HCT116 (cell line): ENCODE measurements around the gene ST6GALNAC4. TPM values are rescaled to one million over a fixed set of nuclear protein-coding genes. Genes with fewer than 3 reads are reported as not detected.
A peak's percentile ranks its signal among the peaks of the same experiment; 100 is the strongest.

Experiments used
- ATAC-seq: fragments of 200-7000 bp; cut with Tn5 transposase; 2 replicates; pipeline ENCODE4 v1.9.1; 2020; ENCODE audit warnings: mild to moderate bottlenecking, moderate library complexity
- BruUV-seq: library from RNA; stranded (reverse); fragments of 400-500 nt; replicated peaks from 2 replicates; lab custom pipeline; 2021; lab: Mats Ljungman, UMichigan
- CTCF ChIA-PET: fragments of 300-600 bp; sonication (Branson Sonifier 250); formaldehyde crosslinking; loops from one replicate; lab custom pipeline; 2021; ENCODE audit warnings: antibody characterized with exemption; lab: Charles Lee
- POLR2A ChIA-PET: fragments of 300-600, 350-600 bp; sonication (Branson Sonifier 250); formaldehyde crosslinking; loops from one replicate; lab custom pipeline; 2021; ENCODE audit warnings: antibody characterized with exemption; lab: Charles Lee
- RAD21 ChIA-PET, 2 experiments: fragments of 300-600 bp; sonication (Branson Sonifier 250); formaldehyde crosslinking; loops; one replicate each; lab custom pipeline; 2023; ENCODE audit warnings: low total read pairs in 2 of 2; ENCODE audit not compliant: uncharacterized antibody in 2 of 2, unreplicated experiment in 2 of 2, low non-redundant PET in 1 of 2; lab: Charles Lee
- DNase-seq: peaks from one replicate; pipeline ENCODE4 v3.0.0-alpha.2; 2010; ENCODE audit warnings: low read depth, low spot score
- H2AFZ ChIP-seq: fragments of 200-600 bp; shearing (Covaris generic), sonication (generic); 2 replicates; pipeline ENCODE4 v1.6.1; 2017; ENCODE audit warnings: low read depth, mixed run types, mixed read lengths, antibody characterized with exemption, low read length; ENCODE audit not compliant: poor library complexity, severe bottlenecking
- H3K27ac ChIP-seq: 2 replicates; pipeline ENCODE4 v1.5.1; 2012; ENCODE audit warnings: low read depth, low read length
- H3K27me3 ChIP-seq: fragments of 200-600 bp; sonication (generic); 2 replicates; pipeline ENCODE4 v1.6.1; 2016; ENCODE audit warnings: mixed run types, low read length, mixed read lengths; ENCODE audit not compliant: insufficient read depth
- H3K36me3 ChIP-seq, 2 experiments: fragments of 200-500 bp in 1 of 2; fragments of 200-600 bp in 1 of 2; sonication (Bioruptor generic) in 1 of 2; sonication (generic) in 1 of 2; 2 replicates each; pipeline versions ENCODE4 v1.5.1 to v1.6.1; 2014 to 2016; ENCODE audit warnings: low read length in 2 of 2, inconsistent platforms in 1 of 2, mixed read lengths in 1 of 2, mixed run types in 1 of 2; ENCODE audit not compliant: insufficient read depth in 2 of 2, control insufficient read depth in 1 of 2
- H3K4me1 ChIP-seq, 2 experiments: fragments of 200-600 bp in 1 of 2; sonication (generic) in 1 of 2; 2 replicates each; pipeline versions ENCODE4 v1.5.1 to v1.6.1; 2012 to 2017; ENCODE audit warnings: low read length in 2 of 2, inconsistent platforms in 1 of 2, mild to moderate bottlenecking in 1 of 2, mixed read lengths in 1 of 2, mixed run types in 1 of 2, moderate library complexity in 1 of 2; ENCODE audit not compliant: insufficient read depth in 2 of 2, control insufficient read depth in 1 of 2
- H3K4me2 ChIP-seq: fragments of 200-600 bp; sonication (generic); 2 replicates; pipeline ENCODE4 v1.6.1; 2017; ENCODE audit warnings: mixed run types, low read length, mixed read lengths
- H3K4me3 ChIP-seq, 2 experiments: fragments of 200-600 bp in 1 of 2; sonication (generic) in 1 of 2; replicated peaks in 1 of 2; 2 replicates each; pipeline ENCODE4 v1.5.1; 2011 to 2016; ENCODE audit warnings: low read length in 2 of 2, control low read depth in 1 of 2, low read depth in 1 of 2, mild to moderate bottlenecking in 1 of 2, mixed read lengths in 1 of 2, mixed run types in 1 of 2
- H3K79me2 ChIP-seq: fragments of 200-600 bp; sonication (generic); 2 replicates; pipeline ENCODE4 v1.6.1; 2017; ENCODE audit warnings: mild to moderate bottlenecking, mixed run types, low read length, moderate library complexity, mixed read lengths; ENCODE audit not compliant: insufficient read depth
- H3K9ac ChIP-seq: fragments of 200-600 bp; sonication (generic); 2 replicates; pipeline ENCODE4 v1.6.1; 2016; ENCODE audit warnings: low read length, mixed read lengths
- H3K9me2 ChIP-seq: fragments of 200-600 bp; sonication (generic), shearing (Covaris generic); 2 replicates; pipeline ENCODE4 v1.6.1; 2017; ENCODE audit warnings: mixed run types, mild to moderate bottlenecking, moderate library complexity; ENCODE audit not compliant: insufficient read depth
- H3K9me3 ChIP-seq, 2 experiments: fragments of 200-500 bp in 1 of 2; fragments of 200-600 bp in 1 of 2; sonication (Bioruptor generic) in 1 of 2; sonication (generic) in 1 of 2; 2 replicates each; pipeline ENCODE4 v1.6.1; 2014 to 2017; ENCODE audit warnings: low read length in 2 of 2, mixed read lengths in 2 of 2, inconsistent platforms in 1 of 2, low read depth in 1 of 2, mild to moderate bottlenecking in 1 of 2, mixed run types in 1 of 2, moderate library complexity in 1 of 2; ENCODE audit not compliant: control insufficient read depth in 1 of 2, insufficient read depth in 1 of 2
- H4K20me1 ChIP-seq: fragments of 200-600 bp; sonication (generic), shearing (Covaris generic); 2 replicates; pipeline ENCODE4 v1.6.1; 2017; ENCODE audit warnings: mixed run types, mild to moderate bottlenecking, moderate library complexity; ENCODE audit not compliant: insufficient read depth
- CBX3 ChIP-seq: IDR thresholded peaks from 2 replicates; pipeline ENCODE4 v1.6.1; 2012; ENCODE audit warnings: low read depth
- EGR1 ChIP-seq: IDR thresholded peaks from 2 replicates; pipeline ENCODE4 v1.6.1; 2012; ENCODE audit warnings: low read depth
- EZH2 ChIP-seq: fragments of 200-600 bp; sonication (generic); IDR thresholded peaks from 2 replicates; pipeline ENCODE4 v1.6.1; 2017; ENCODE audit warnings: antibody characterized with exemption, mixed run types
- JUND ChIP-seq: IDR thresholded peaks from 2 replicates; pipeline ENCODE4 v1.6.1; 2012
- POLR2A ChIP-seq: IDR thresholded peaks from 2 replicates; pipeline ENCODE4 v1.7.0; 2011; ENCODE audit warnings: borderline replicate concordance; ENCODE audit not compliant: insufficient read depth, insufficient read length; ENCODE audit errors: extremely low read depth
- POLR2AphosphoS5 ChIP-seq: IDR thresholded peaks from 2 replicates; pipeline ENCODE4 v1.6.1; 2011; ENCODE audit warnings: mild to moderate bottlenecking, low read depth, low read length, moderate library complexity
- SIN3A ChIP-seq: IDR thresholded peaks from 2 replicates; pipeline ENCODE4 v1.6.1; 2012; ENCODE audit warnings: low read depth
- intact Hi-C: fragments of 100-400 bp; cut with micrococcal nuclease; formaldehyde crosslinking; loops from 2 replicates; pipeline ENCODE4 v1.10.0; 2022
- total RNA-seq: library from RNA; stranded (reverse); gene quantifications from one replicate; pipeline ENCODE4 v1.2.1, GENCODE V29; 2021; ENCODE audit not compliant: unreplicated experiment
- TF ChIP-seq, protein P1 (sequence below): IDR thresholded peaks from 2 replicates; pipeline ENCODE4 v1.6.1; 2012
- TF ChIP-seq, protein P2 (sequence below): IDR thresholded peaks from 2 replicates; pipeline ENCODE4 v1.6.1; 2012
- TF ChIP-seq, protein P3 (sequence below), 3 experiments: fragments of 200-600 bp in 1 of 3; sonication (generic) in 1 of 3; IDR thresholded peaks in 2 of 3; conservative IDR thresholded peaks in 1 of 3; 2 replicates each; pipeline ENCODE4 v1.5.1; 2012 to 2017; ENCODE audit warnings: low read depth in 2 of 3, low read length in 2 of 3, antibody characterized with exemption in 1 of 3, borderline replicate concordance in 1 of 3, control low read depth in 1 of 3, mild to moderate bottlenecking in 1 of 3, mixed read lengths in 1 of 3, mixed run types in 1 of 3, moderate library complexity in 1 of 3; ENCODE audit not compliant: insufficient read depth in 1 of 3
- TF ChIP-seq, protein P4 (sequence below): IDR thresholded peaks from 2 replicates; pipeline ENCODE4 v1.6.1; 2011; ENCODE audit warnings: mild to moderate bottlenecking, low read length, moderate library complexity; ENCODE audit not compliant: insufficient replicate concordance; ENCODE audit errors: extremely low read depth
- TF ChIP-seq, protein P5 (sequence below): IDR thresholded peaks from 2 replicates; pipeline ENCODE4 v1.6.1; 2012; ENCODE audit warnings: low read depth

Gene ST6GALNAC4
- total RNA-seq, 1 experiment from 2014 or later: 49.4 TPM

DNA sequence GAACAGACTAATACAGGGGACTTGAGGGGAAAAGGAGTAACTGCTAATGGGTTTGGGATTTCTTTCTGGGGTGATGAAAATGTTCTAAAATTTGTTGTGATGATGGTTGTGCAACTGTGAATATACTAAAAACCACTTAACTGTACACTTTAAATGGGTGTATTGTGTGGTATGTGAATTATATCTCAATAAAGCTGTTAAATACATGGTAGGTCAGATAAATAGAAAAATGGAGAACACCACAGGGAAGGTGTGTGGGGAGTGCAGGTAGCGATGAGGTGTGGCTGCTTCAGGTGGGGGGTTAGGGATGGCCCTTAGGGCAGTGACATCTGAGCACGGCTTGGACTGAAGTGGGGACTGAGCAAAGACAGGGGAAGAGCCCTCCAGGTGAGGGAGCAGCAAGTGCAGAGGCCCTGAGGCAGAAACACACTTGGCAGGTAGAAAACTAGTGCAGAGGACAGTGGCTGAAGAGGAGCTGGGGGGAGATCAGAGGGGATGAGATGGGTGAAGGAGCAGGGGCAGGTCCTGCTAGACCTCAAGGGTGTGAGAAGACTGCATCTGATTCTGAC, 43.1 kb upstream of the ST6GALNAC4 start:
- H3K79me2 ChIP-seq: peaks cover 85% of the 10 kb centered on the region
- CTCF ChIA-PET: no interaction called here
- H3K4me2 ChIP-seq: peak overlapping the region; percentile 45
- H4K20me1 ChIP-seq: peaks cover 3% of the 10 kb centered on the region; the same call in 1 of the 2 replicates
- intact Hi-C loops: no loop called here
- no peak for ATAC-seq
- no peak for DNase-seq
- H3K9me2 ChIP-seq: no peaks in the 10 kb centered on the region
- POLR2A ChIA-PET: interaction anchor here (1.0 kb wide), 1 partner anchor 107 kb away, joined by 3 read pairs; the partner anchor contains the start of gene NAIF1
- H3K27me3 ChIP-seq: no peaks in the 10 kb centered on the region
- peak overlapping the region; percentile 10; the same call in 1 of the 2 replicates for H3K27ac ChIP-seq
- H3K4me1 ChIP-seq: peaks cover 65 to 77% of the 10 kb centered on the region in 2 experiments
- H2AFZ ChIP-seq: no peak overlapping the region
- 0 out of 2 replicates have a peak overlapping the region, but pooled peaks have one; percentile 26 for H3K9ac ChIP-seq
- TF ChIP-seq, protein P1, sequence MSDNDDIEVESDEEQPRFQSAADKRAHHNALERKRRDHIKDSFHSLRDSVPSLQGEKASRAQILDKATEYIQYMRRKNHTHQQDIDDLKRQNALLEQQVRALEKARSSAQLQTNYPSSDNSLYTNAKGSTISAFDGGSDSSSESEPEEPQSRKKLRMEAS: no peak
- TF ChIP-seq EZH2 (no peak), SIN3A (no peak), POLR2AphosphoS5 (no peak), EGR1 (no peak), CBX3 (no peak), JUND (no peak), POLR2A (no peak)
- TF ChIP-seq, protein P2, sequence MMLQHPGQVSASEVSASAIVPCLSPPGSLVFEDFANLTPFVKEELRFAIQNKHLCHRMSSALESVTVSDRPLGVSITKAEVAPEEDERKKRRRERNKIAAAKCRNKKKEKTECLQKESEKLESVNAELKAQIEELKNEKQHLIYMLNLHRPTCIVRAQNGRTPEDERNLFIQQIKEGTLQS: no peak
- TF ChIP-seq, protein P3, sequence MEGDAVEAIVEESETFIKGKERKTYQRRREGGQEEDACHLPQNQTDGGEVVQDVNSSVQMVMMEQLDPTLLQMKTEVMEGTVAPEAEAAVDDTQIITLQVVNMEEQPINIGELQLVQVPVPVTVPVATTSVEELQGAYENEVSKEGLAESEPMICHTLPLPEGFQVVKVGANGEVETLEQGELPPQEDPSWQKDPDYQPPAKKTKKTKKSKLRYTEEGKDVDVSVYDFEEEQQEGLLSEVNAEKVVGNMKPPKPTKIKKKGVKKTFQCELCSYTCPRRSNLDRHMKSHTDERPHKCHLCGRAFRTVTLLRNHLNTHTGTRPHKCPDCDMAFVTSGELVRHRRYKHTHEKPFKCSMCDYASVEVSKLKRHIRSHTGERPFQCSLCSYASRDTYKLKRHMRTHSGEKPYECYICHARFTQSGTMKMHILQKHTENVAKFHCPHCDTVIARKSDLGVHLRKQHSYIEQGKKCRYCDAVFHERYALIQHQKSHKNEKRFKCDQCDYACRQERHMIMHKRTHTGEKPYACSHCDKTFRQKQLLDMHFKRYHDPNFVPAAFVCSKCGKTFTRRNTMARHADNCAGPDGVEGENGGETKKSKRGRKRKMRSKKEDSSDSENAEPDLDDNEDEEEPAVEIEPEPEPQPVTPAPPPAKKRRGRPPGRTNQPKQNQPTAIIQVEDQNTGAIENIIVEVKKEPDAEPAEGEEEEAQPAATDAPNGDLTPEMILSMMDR (IDR thresholded peaks at IDR 0.05 in 2 of 3, conservative IDR thresholded peaks at IDR 0.05 in 1 of 3; ENCODE audit: borderline replicate concordance in 1 of 3, insufficient read depth in 1 of 3, low read depth in 2 of 3, low read length in 2 of 3): no peak
- TF ChIP-seq, protein P4, sequence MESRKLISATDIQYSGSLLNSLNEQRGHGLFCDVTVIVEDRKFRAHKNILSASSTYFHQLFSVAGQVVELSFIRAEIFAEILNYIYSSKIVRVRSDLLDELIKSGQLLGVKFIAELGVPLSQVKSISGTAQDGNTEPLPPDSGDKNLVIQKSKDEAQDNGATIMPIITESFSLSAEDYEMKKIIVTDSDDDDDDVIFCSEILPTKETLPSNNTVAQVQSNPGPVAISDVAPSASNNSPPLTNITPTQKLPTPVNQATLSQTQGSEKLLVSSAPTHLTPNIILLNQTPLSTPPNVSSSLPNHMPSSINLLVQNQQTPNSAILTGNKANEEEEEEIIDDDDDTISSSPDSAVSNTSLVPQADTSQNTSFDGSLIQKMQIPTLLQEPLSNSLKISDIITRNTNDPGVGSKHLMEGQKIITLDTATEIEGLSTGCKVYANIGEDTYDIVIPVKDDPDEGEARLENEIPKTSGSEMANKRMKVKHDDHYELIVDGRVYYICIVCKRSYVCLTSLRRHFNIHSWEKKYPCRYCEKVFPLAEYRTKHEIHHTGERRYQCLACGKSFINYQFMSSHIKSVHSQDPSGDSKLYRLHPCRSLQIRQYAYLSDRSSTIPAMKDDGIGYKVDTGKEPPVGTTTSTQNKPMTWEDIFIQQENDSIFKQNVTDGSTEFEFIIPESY: no peak
- TF ChIP-seq, protein P5, sequence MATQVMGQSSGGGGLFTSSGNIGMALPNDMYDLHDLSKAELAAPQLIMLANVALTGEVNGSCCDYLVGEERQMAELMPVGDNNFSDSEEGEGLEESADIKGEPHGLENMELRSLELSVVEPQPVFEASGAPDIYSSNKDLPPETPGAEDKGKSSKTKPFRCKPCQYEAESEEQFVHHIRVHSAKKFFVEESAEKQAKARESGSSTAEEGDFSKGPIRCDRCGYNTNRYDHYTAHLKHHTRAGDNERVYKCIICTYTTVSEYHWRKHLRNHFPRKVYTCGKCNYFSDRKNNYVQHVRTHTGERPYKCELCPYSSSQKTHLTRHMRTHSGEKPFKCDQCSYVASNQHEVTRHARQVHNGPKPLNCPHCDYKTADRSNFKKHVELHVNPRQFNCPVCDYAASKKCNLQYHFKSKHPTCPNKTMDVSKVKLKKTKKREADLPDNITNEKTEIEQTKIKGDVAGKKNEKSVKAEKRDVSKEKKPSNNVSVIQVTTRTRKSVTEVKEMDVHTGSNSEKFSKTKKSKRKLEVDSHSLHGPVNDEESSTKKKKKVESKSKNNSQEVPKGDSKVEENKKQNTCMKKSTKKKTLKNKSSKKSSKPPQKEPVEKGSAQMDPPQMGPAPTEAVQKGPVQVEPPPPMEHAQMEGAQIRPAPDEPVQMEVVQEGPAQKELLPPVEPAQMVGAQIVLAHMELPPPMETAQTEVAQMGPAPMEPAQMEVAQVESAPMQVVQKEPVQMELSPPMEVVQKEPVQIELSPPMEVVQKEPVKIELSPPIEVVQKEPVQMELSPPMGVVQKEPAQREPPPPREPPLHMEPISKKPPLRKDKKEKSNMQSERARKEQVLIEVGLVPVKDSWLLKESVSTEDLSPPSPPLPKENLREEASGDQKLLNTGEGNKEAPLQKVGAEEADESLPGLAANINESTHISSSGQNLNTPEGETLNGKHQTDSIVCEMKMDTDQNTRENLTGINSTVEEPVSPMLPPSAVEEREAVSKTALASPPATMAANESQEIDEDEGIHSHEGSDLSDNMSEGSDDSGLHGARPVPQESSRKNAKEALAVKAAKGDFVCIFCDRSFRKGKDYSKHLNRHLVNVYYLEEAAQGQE: no peak
- H3K9me3 ChIP-seq: no peaks in the 10 kb centered on the region; a peak in 1 of 4 replicates
- RAD21 ChIA-PET: no interaction called here
- H3K4me3 ChIP-seq: no peak overlapping the region
- no TSS peak for BruUV-seq
- H3K36me3 ChIP-seq: no peaks in the 10 kb centered on the region
